NCI-H2171 (cell line): ENCODE measurements around the gene PRR7.

Source experiments
- DNase-seq: peaks from one replicate; lab custom pipeline; 2025; lab: John Stamatoyannopoulos, UW

The PRR7 gene

GRCh38 chr5:177499842-177500241 is 53.2 kb downstream of the PRR7 start:
- no peak for DNase-seq

- DNase-seq = peak; percentile 51
These were observed 54.3 kb downstream of the PRR7 start for GRCh38 chr5:177500685-177501522.

- DNase-seq = no peak
These were observed 55.5 kb downstream of the PRR7 start for GRCh38 chr5:177501874-177502678.

GRCh38 chr5:177502886-177503285 is 56.3 kb downstream of the PRR7 start:
- no peak for DNase-seq

- no peak for DNase-seq
These were observed 56.9 kb downstream of the PRR7 start for GRCh38 chr5:177503351-177504085.

GRCh38 chr5:177504086-177505056 is 57.8 kb downstream of the PRR7 start:
- DNase-seq = no peak

GRCh38 chr5:177505075-177505474 is 58.5 kb downstream of the PRR7 start:
- no peak for DNase-seq
